ENCODE results near the gene INCA1.

DNA sequence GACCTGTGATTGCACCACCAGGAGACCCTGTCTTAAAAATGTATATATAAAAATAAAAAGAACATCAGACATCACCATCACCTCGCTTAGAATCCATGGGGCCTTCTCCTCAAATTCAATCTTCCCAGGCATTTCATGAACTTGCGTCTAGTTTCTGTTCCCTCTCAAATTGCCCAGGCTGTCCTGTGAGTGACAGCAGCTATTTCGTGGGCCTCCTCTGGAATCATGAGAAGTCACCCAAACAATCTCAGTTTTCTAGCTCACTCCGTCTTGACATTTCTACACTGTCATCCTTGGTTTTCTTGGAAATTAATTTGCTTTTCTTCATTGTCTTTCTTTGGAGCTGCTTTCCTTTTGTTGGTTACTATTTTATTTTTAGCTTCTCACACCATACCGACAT lies 30.6 kb upstream of the INCA1 start:
- TF ChIP-seq, protein P1, sequence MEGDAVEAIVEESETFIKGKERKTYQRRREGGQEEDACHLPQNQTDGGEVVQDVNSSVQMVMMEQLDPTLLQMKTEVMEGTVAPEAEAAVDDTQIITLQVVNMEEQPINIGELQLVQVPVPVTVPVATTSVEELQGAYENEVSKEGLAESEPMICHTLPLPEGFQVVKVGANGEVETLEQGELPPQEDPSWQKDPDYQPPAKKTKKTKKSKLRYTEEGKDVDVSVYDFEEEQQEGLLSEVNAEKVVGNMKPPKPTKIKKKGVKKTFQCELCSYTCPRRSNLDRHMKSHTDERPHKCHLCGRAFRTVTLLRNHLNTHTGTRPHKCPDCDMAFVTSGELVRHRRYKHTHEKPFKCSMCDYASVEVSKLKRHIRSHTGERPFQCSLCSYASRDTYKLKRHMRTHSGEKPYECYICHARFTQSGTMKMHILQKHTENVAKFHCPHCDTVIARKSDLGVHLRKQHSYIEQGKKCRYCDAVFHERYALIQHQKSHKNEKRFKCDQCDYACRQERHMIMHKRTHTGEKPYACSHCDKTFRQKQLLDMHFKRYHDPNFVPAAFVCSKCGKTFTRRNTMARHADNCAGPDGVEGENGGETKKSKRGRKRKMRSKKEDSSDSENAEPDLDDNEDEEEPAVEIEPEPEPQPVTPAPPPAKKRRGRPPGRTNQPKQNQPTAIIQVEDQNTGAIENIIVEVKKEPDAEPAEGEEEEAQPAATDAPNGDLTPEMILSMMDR (IDR thresholded peaks at IDR 0.05) = no peak
- TF ChIP-seq POLR2A (IDR thresholded peaks at IDR 0.05) (no peak), POLR2AphosphoS5 (IDR thresholded peaks at IDR 0.05; ENCODE audit: insufficient read depth in 1 of 2, low read depth in 1 of 2) (no peak)
